Measurements from ENCODE around the gene VPS13A. TPM values are rescaled to one million over a fixed set of nuclear protein-coding genes. Genes with fewer than 3 reads are reported as not detected.

VPS13A gene
- total RNA-seq, 1 experiment from 2014 or later, result 52.8 TPM

GRCh38 chr9:77442436-77442835, 265.1 kb downstream of the VPS13A start:
- Histone ChIP-seq H3K4me1 (ENCODE audit: control insufficient read depth in 1 of 2, insufficient read depth in 2 of 2, low read length in 2 of 2) (no peaks in the 10 kb centered on the region), H3K36me3 (ENCODE audit: control insufficient read depth in 1 of 2, insufficient read depth in 2 of 2, low read length in 2 of 2) (no peaks in the 10 kb centered on the region), H3K4me2 (ENCODE audit: low read length) (no peak overlapping the region), H3K9ac (ENCODE audit: low read length) (no peak overlapping the region), H3K27ac (ENCODE audit: low read depth, low read length) (no peak overlapping the region), H3K9me3 (ENCODE audit: control insufficient read depth in 1 of 2, insufficient read depth in 1 of 2, low read depth in 1 of 2, low read length in 2 of 2) (no peaks in the 10 kb centered on the region), H4K20me1 (ENCODE audit: insufficient read depth) (no peaks in the 10 kb centered on the region), H3K9me2 (ENCODE audit: insufficient read depth) (no peaks in the 10 kb centered on the region), H3K4me3 (replicated peaks in 1 of 2; ENCODE audit: low read depth in 1 of 2, low read length in 2 of 2) (no peak overlapping the region), H2AFZ (ENCODE audit: low read depth, low read length, poor library complexity, severe bottlenecking) (no peak overlapping the region), H3K27me3 (ENCODE audit: insufficient read depth, low read length) (no peaks in the 10 kb centered on the region), H3K79me2 (ENCODE audit: insufficient read depth, low read length) (no peaks in the 10 kb centered on the region)
- ChIA-PET POLR2A (no interaction called here), CTCF (interaction anchor here (1.5 to 2.6 kb wide), 2 partner anchors 9 to 14 kb away, joined by 9 to 15 read pairs; no protein-coding TSS in a partner anchor), RAD21 (ENCODE audit: low non-redundant PET in 1 of 2, low total read pairs in 2 of 2, uncharacterized antibody in 2 of 2, unreplicated experiment in 2 of 2) (no interaction called here)
- no peak for TF ChIP-seq EZH2phosphoT487 (IDR thresholded peaks at IDR 0.05; ENCODE audit: borderline replicate concordance)
- no peak for TF ChIP-seq SP1 (IDR thresholded peaks at IDR 0.05; ENCODE audit: low read depth)
- DNase-seq (ENCODE audit: low read depth, low spot score), result no peak
- intact Hi-C loops (cut with micrococcal nuclease), result no loop called here
- no peak for ATAC-seq
- BruUV-seq (replicated peaks), result no TSS peak

GRCh38 chr9:77447646-77448045, 270.3 kb downstream of the VPS13A start:
- no peak overlapping the region for H3K4me2 ChIP-seq (ENCODE audit: low read length)
- H3K4me1 ChIP-seq (ENCODE audit: control insufficient read depth in 1 of 2, insufficient read depth in 2 of 2, low read length in 2 of 2), result no peaks in the 10 kb centered on the region
- no peaks in the 10 kb centered on the region for H3K36me3 ChIP-seq (ENCODE audit: control insufficient read depth in 1 of 2, insufficient read depth in 2 of 2, low read length in 2 of 2)
- intact Hi-C loops (cut with micrococcal nuclease), result no loop called here
- H3K79me2 ChIP-seq (ENCODE audit: insufficient read depth, low read length), result no peaks in the 10 kb centered on the region
- no peak overlapping the region for H3K27ac ChIP-seq (ENCODE audit: low read depth, low read length)
- H3K9ac ChIP-seq (ENCODE audit: low read length), result no peak overlapping the region
- ChIA-PET CTCF (interaction anchor here (1.5 kb wide), 1 partner anchor 9 kb away, joined by 4 read pairs; no protein-coding TSS in a partner anchor), RAD21 (ENCODE audit: low non-redundant PET in 1 of 2, low total read pairs in 2 of 2, uncharacterized antibody in 2 of 2, unreplicated experiment in 2 of 2) (no interaction called here), POLR2A (no interaction called here)
- ATAC-seq (no peak; the same call in 1 of the 2 replicates), DNase-seq (ENCODE audit: low read depth, low spot score) (no peak)
- H3K9me3 ChIP-seq (ENCODE audit: control insufficient read depth in 1 of 2, insufficient read depth in 1 of 2, low read depth in 1 of 2, low read length in 2 of 2), result no peaks in the 10 kb centered on the region
- no TSS peak for BruUV-seq (replicated peaks)
- no peak overlapping the region for H3K4me3 ChIP-seq (replicated peaks in 1 of 2; ENCODE audit: low read depth in 1 of 2, low read length in 2 of 2)
- H3K27me3 ChIP-seq (ENCODE audit: insufficient read depth, low read length), result no peaks in the 10 kb centered on the region
- no peaks in the 10 kb centered on the region for H4K20me1 ChIP-seq (ENCODE audit: insufficient read depth)
- H3K9me2 ChIP-seq (ENCODE audit: insufficient read depth), result no peaks in the 10 kb centered on the region
- TF ChIP-seq ATF3 (IDR thresholded peaks at IDR 0.05), result no peak
- no peak for TF ChIP-seq SRF (IDR thresholded peaks at IDR 0.05; ENCODE audit: low read depth)
- TF ChIP-seq CTCF (IDR thresholded peaks at IDR 0.05 in 2 of 3, conservative IDR thresholded peaks at IDR 0.05 in 1 of 3; ENCODE audit: borderline replicate concordance in 1 of 3, insufficient read depth in 1 of 3, low read depth in 2 of 3, low read length in 2 of 3), result no peak
- TF ChIP-seq SIN3A (IDR thresholded peaks at IDR 0.05; ENCODE audit: low read depth), result no peak
- no peak for TF ChIP-seq EGR1 (IDR thresholded peaks at IDR 0.05; ENCODE audit: low read depth)
- no peak for TF ChIP-seq REST (IDR thresholded peaks at IDR 0.05; ENCODE audit: low read depth)
- TF ChIP-seq ZBTB33 (IDR thresholded peaks at IDR 0.05; ENCODE audit: extremely low read depth, insufficient replicate concordance, low read length), result no peak
- no peak overlapping the region for H2AFZ ChIP-seq (ENCODE audit: low read depth, low read length, poor library complexity, severe bottlenecking)

Data from HCT116 (cell line).